Sigmoid colon (tissue), 7 donors: ENCODE results near the gene SPEF1. TPM values are rescaled to one million over a fixed set of nuclear protein-coding genes. Genes with fewer than 3 reads are reported as not detected.

Source experiments
- DNase-seq: peaks from one replicate; pipeline ENCODE4 v3.0.0-alpha.2; 2019
- H3K27ac ChIP-seq, 4 donors: fragments of 200-600 bp; sonication (generic); one replicate each; pipeline ENCODE4 v1.5.1; 2016 to 2019; ENCODE audit warnings: mild to moderate bottlenecking in 1 of 4
- H3K27me3 ChIP-seq, 3 donors: fragments of 200-600 bp; sonication (generic); one replicate each; pipeline ENCODE4 v1.5.1; 2019; ENCODE audit warnings: mild to moderate bottlenecking in 1 of 3
- H3K36me3 ChIP-seq, 4 donors: fragments of 200-600 bp; sonication (generic); one replicate each; pipeline ENCODE4 v1.5.1; 2016 to 2019
- H3K4me1 ChIP-seq, 4 donors: fragments of 200-600 bp; sonication (generic); one replicate each; pipeline ENCODE4 v1.5.1; 2017 to 2019
- H3K4me3 ChIP-seq, 4 donors: fragments of 200-600 bp; sonication (generic); one replicate each; pipeline ENCODE4 v1.5.1; 2017 to 2019; ENCODE audit warnings: mild to moderate bottlenecking in 2 of 4, moderate library complexity in 1 of 4
- H3K9me3 ChIP-seq, 4 donors: fragments of 200-600 bp in 3 of 4; sonication (generic) in 3 of 4; one replicate each; pipeline versions ENCODE4 v1.5.1 to v1.6.1; 2013 to 2019
- CTCF ChIP-seq, 4 experiments: fragments of 450-650 bp in 3 of 4; fragments of 200-600 bp in 1 of 4; IDR thresholded peaks; one replicate each; pipeline ENCODE4 v1.5.1; 2016 to 2019; ENCODE audit warnings: antibody characterized with exemption in 4 of 4, mild to moderate bottlenecking in 3 of 4, moderate library complexity in 2 of 4
- EP300 ChIP-seq, 4 donors: sonication (generic); formaldehyde crosslinking; IDR thresholded peaks; one replicate each; pipeline ENCODE4 v1.6.1; 2017; ENCODE audit warnings: antibody characterized with exemption in 4 of 4
- POLR2A ChIP-seq, 2 donors: fragments of 450-650 bp; IDR thresholded peaks; one replicate each; pipeline ENCODE4 v1.6.1; 2016; ENCODE audit warnings: antibody characterized with exemption in 2 of 2, mild to moderate bottlenecking in 2 of 2, moderate library complexity in 2 of 2
- POLR2AphosphoS5 ChIP-seq, 4 donors: sonication (generic); formaldehyde crosslinking; IDR thresholded peaks; one replicate each; pipeline ENCODE4 v1.6.1; 2017; ENCODE audit warnings: antibody characterized with exemption in 4 of 4
- WGBS, 2 donors: extraction: QIAGEN DNeasy Blood & Tissue Kit; methylation state at CpG; one replicate each; pipeline ENCODE4 v1.1.7; 2013; 5-methylcytosine and 5-hydroxymethylcytosine counted together
- intact Hi-C: fragments of 100-400 bp; cut with DNase I; formaldehyde crosslinking; loops from one replicate; pipeline ENCODE4 v1.15.1; 2023
- polyA plus RNA-seq, 3 donors: library from polyadenylated mRNA; stranded (reverse); fragments of 200-250 nt; gene quantifications; one replicate each; pipeline ENCODE4 v1.2.3, GENCODE V29; 2013
- total RNA-seq, 4 donors: library from RNA; depleted of rRNA; stranded (reverse); fragments of >200 nt; gene quantifications; one replicate each; pipeline ENCODE4 v1.1.0, GENCODE V29; 2016
- donor health status: healthy with polysubstance abuse.
- donor health status: Bipolar disorder and iron deficiency.
- donor health status: healthy.

The SPEF1 gene
- total and polyA plus RNA-seq, 7 donors: 0.12 to 0.81 TPM; not detected in 5

- peak overlapping the region; percentile 86 to 93 (median 91) for H3K27ac ChIP-seq
- H3K36me3 ChIP-seq: no peaks in the 10 kb centered on the region
- TF ChIP-seq POLR2A (IDR thresholded peaks at IDR 0.05) (no peak), EP300 (IDR thresholded peaks at IDR 0.05) (no peak), POLR2AphosphoS5 (IDR thresholded peaks at IDR 0.05) (no peak), CTCF (IDR thresholded peaks at IDR 0.05) (no peak)
- no peak overlapping the region for H3K4me3 ChIP-seq
- peak; percentile 65 for DNase-seq
- intact Hi-C loops: no loop called here
- no peaks in the 10 kb centered on the region for H3K9me3 ChIP-seq
- H3K27me3 ChIP-seq: no peaks in the 10 kb centered on the region
- peaks cover 0 to 48% (median 43%) of the 10 kb centered on the region in 4 donors for H3K4me1 ChIP-seq
- 55 to 73% methylated on average over 12 of the region's 12 CpGs for WGBS, 2 donors
Observed at GRCh38 chr20:3813848-3814581, 32.8 kb upstream of the SPEF1 start.

GRCh38 chr20:3812975-3813847, 32.0 kb upstream of the SPEF1 start:
- TF ChIP-seq POLR2AphosphoS5 (IDR thresholded peaks at IDR 0.05): no peak
- no peak for TF ChIP-seq EP300 (IDR thresholded peaks at IDR 0.05)
- no peak for TF ChIP-seq POLR2A (IDR thresholded peaks at IDR 0.05)
- no peak for TF ChIP-seq CTCF (IDR thresholded peaks at IDR 0.05)
- no peaks in the 10 kb centered on the region for H3K27me3 ChIP-seq
- intact Hi-C loops: no loop called here
- H3K4me1 ChIP-seq: peaks cover 0 to 49% (median 43%) of the 10 kb centered on the region in 4 donors
- no peaks in the 10 kb centered on the region for H3K9me3 ChIP-seq
- DNase-seq: peak; percentile 60
- peak overlapping the region; percentile 86 to 93 (median 91) for H3K27ac ChIP-seq
- H3K4me3 ChIP-seq: no peak overlapping the region
- WGBS, 2 donors: 26 to 71% methylated on average over 8 of the region's 8 CpGs
- H3K36me3 ChIP-seq: no peaks in the 10 kb centered on the region

GRCh38 chr20:3812259-3812681, 31.0 kb upstream of the SPEF1 start:
- TF ChIP-seq EP300 (IDR thresholded peaks at IDR 0.05): no peak
- no peak for TF ChIP-seq POLR2AphosphoS5 (IDR thresholded peaks at IDR 0.05)
- TF ChIP-seq POLR2A (IDR thresholded peaks at IDR 0.05): no peak
- TF ChIP-seq CTCF (IDR thresholded peaks at IDR 0.05): no peak
- 90 to 95% methylated on average over 9 of the region's 9 CpGs for WGBS, 2 donors
- H3K27ac ChIP-seq: peak overlapping the region; percentile 86 to 93 (median 91)
- intact Hi-C loops: no loop called here
- no peaks in the 10 kb centered on the region for H3K27me3 ChIP-seq
- no peak overlapping the region for H3K4me3 ChIP-seq
- H3K4me1 ChIP-seq: peaks cover 0 to 56% (median 50%) of the 10 kb centered on the region in 4 donors
- no peaks in the 10 kb centered on the region for H3K9me3 ChIP-seq
- DNase-seq: peak; percentile 64
- no peaks in the 10 kb centered on the region for H3K36me3 ChIP-seq

GRCh38 chr20:3811467-3812258, 30.4 kb upstream of the SPEF1 start:
- H3K27me3 ChIP-seq: no peaks in the 10 kb centered on the region
- H3K9me3 ChIP-seq: no peaks in the 10 kb centered on the region

More at GRCh38 chr20:3811467-3812258, 30.4 kb upstream of the SPEF1 start:
- TF ChIP-seq CTCF (IDR thresholded peaks at IDR 0.05): no peak
- peak; percentile 84 for TF ChIP-seq POLR2A (IDR thresholded peaks at IDR 0.05)
- peak; percentile 93 to 99 (median 98) for TF ChIP-seq POLR2AphosphoS5 (IDR thresholded peaks at IDR 0.05)
- TF ChIP-seq EP300 (IDR thresholded peaks at IDR 0.05): peak; percentile 86 to 96 (median 92)
- 3 to 9% methylated on average over 20 of the region's 20 CpGs for WGBS, 2 donors
- DNase-seq: peak; percentile 100
- no peaks in the 10 kb centered on the region for H3K36me3 ChIP-seq
- H3K27ac ChIP-seq: peak overlapping the region; percentile 86 to 93 (median 91)
- H3K4me3 ChIP-seq: peak overlapping the region; percentile 31 to 47 (median 40)
- peaks cover 0 to 62% (median 56%) of the 10 kb centered on the region in 4 donors for H3K4me1 ChIP-seq
- intact Hi-C loops: loop anchor here (2.0 kb wide), 1 partner anchor 15 kb away; the partner anchor contains the start of gene CDC25B
